Activated CD4-positive, alpha-beta T cell treated with anti-CD3 and anti-CD28 coated beads, Interleukin-2, amount 50 U/mL, for 4 hours (primary cell): ENCODE data around the gene SIRT5.

Source experiments
- DNase-seq, 2 experiments: peaks; one replicate each; pipeline ENCODE4 v3.0.0-alpha.2; 2020

SIRT5 gene

GRCh38 chr6:13574571-13575376, at the start of gene SIRT5:
TSS of gene SIRT5 (plus strand) at chr6:13574601. CDS start at chr6:13584111, 9,510 bp downstream.
- peak; percentile 51 to 53 for DNase-seq

DNA sequence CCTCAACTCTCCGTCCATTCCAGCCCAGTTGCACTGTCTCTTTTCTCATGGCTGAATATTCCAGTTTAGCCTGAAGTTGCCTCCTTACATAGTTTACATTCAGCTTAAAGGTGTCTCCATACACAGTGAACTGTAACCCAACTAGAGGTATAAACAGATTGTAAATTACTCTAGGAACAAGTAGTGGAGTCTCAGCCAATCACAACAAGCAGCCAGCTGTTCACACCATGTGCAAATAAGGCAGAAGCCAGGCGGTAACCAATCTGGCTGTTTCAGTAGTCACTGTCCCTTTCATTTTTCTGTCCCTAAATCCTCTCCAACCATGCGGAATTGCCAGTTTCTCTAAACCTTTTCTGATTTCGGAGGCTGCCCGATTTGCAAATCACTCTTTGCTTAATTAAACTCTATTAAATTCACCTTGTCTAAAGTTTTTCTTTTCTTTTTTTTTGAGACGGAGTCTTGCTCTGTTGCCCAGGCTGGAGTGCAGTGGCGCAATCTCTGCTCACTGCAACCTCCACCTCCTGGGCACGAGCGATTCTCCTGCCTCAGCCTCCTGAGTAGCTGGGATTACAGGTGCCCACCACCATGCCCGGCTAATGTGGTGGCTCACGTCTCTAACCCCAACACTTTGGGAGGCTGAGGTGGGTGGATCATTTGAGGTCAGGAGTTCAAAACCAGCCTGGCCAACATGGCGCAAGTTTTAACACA, 49.4 kb upstream of the SIRT5 start:
- no peak for DNase-seq

DNA sequence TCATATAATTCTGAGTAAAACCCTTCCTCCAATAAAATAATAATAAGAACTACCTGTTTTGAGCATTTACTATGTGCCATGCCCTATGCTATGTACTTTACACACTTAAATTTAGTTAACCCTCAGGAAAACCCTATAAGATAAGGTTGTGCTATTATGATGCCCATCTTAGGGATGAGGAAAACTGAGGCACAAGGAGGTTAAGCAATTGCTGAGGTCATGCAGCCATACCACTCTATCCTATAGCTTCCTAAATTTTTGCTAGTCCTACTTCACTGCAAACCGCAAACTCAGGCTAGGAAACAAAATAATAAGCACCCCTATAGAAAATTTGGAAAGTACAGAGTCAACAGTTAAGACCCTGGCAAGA, 48.1 kb upstream of the SIRT5 start:
- DNase-seq: no peak

DNA sequence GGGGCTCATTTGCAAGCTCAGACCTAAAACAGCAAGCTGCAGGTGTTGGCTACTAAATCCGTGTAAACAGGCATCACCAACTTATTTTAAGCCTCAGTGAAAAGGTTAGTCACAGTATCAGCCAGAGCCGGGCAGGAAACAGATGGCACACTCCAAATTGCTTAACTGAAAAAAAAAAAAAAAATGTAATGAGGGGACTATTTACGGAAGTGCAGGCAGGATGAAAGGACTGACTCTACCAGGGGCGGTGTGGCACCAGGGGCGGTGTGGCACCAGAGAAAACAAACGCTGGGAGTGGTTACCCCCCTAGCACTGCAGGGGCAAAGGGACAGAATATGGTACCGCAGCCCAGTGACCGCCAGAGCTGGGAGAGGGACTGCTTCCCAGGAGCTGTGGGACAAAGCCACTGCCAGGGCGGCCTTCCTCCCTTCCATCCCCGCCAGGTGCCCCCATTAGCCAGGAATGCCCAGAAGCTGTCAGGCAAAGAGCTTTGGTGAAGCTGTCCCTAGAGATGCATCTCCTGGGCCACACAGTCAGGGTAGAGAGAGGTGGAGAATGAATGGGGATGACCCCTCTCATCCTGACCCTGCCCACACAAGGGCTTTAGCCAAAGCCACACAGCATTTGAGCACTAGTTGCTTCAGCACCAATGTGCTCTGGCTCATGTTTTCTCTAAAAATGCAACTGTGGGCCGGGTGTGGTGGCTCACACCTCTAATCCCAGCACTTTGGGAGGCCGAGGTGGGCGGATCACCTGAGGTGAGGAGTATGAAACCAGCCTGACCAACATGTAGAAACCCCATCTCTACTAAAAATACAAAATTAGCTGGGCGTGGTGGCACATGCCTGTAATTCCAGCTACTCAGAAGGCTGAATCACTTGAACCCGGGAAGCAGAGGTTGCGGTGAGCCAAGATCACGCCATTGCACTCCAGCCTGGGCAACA, 47.4 kb upstream of the SIRT5 start:
- no peak for DNase-seq

- DNase-seq: no peak
These were observed 46.7 kb upstream of the SIRT5 start for GRCh38 chr6:13527671-13528056.

DNA sequence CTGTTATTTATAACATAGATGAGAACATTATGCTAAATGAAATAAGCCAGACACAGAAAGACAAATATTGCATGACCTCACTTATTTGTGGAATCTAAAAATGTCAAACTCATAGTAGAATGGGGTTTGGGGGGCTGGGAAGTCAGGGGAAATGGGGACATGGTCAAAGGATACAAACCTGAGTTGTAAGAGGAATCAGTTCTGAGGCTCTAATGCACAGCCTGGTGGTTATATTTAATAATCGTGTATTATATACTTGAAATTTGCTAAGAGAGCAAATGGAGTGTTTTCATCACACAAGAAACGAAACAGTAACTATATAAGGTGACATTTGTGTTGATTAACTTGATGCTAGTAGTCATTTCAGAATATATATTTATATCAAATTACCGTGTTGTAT, 46.2 kb upstream of the SIRT5 start:
- no peak for DNase-seq

GRCh38 chr6:13528777-13529343, 45.5 kb upstream of the SIRT5 start:
- DNase-seq: no peak

GRCh38 chr6:13531956-13532355, 42.4 kb upstream of the SIRT5 start:
- no peak for DNase-seq

GRCh38 chr6:13534536-13534935, 39.9 kb upstream of the SIRT5 start:
- DNase-seq: no peak

DNA sequence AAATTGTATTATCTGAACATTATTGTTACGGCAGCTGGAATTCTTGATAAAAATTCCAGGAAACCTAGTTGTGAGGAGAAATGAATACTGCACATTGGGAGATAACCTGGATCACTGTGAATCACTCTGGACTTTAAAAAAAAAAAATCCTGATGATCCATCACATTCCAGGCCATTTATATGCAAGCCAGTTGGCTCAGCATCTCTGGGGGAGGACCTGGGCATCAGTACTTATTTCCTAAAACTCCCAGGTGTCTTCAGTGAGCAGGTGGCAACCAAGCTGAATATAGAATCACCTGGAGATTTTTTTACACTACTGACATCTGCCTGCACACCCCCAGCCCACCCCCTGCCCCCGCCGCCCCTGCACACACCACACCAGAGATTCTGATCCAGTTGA, 39.1 kb upstream of the SIRT5 start:
- DNase-seq: no peak

- DNase-seq: no peak
These were observed 37.4 kb upstream of the SIRT5 start for GRCh38 chr6:13536796-13537526.

- no peak for DNase-seq
These were observed 36.9 kb upstream of the SIRT5 start for GRCh38 chr6:13537527-13537897.

DNA sequence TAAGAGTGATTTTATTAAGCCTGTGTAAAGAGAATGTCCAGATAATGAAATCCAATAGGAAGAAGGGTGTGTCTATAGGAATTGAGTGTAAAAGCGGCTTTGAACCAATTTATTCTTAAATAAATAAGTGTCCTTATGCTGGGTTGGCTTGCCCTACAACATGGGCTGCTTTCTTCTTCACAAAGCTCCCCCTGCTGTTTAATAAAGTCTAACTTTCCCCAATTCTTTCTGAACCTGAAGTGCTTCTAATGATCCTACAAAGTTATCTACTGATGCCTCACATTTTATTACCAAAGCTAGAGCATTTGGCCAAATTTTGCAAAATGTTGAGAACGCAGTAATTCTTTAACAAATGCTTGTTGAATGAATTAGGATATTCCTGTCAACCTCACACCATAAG, 36.3 kb upstream of the SIRT5 start:
- no peak for DNase-seq

DNA sequence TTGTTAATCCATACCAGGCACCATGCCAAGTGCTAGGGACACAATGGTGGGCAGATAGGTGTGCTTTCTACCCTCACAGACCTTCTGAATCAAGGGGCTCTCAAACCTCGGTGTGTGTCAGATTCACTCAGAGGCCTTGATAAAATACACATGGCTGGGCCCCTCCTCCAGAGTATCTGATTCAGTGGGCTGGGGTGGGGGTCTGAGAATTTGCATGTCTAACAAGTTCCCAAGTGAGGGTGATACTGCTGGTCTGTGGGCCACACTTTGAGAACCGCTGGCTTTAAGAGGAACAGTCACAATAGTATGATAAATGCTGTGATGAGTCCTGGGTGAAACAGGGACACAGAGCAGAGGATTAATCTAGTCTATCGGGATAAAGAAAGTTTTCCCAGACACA, 35.8 kb upstream of the SIRT5 start:
- DNase-seq: no peak

- no peak for DNase-seq
These were observed 34.8 kb upstream of the SIRT5 start for GRCh38 chr6:13539572-13539971.

GRCh38 chr6:13541496-13541895, 32.9 kb upstream of the SIRT5 start:
- no peak for DNase-seq

DNA sequence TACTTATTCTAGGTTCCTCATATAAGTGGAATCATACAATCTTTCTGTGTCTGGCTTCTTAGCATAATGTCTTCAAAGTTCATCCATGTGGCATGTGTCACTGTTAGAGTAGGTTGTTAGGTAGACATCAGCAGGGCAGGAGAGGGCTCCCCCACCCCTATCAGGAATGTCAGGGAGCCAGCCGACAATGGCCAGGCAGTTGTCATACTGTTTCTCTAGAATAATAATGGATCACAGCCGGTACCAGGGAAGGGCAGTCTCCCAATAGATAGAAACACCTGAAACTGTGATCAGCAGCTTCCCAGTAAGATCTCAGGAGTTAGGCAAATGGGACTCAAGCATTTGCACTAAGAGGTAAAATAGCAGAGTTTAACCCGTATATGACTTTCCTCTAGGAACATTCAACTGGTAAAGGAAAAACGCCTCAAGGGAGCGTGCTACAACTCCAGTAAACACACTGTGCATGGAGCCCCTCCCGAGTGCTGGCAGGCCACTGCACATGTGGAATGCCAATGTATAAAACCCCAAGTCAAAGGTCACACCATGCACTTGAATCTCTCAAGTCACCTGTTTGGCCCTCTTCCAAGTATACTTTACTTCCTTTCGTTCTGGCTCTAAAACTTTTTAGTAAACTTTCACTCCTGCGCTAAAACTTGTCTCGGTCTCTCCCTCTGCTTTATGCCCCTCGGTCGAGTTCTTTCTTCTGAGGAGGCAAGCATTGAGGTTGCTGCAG, 29.8 kb upstream of the SIRT5 start:
- no peak for DNase-seq

- no peak for DNase-seq
These were observed 28.5 kb upstream of the SIRT5 start for GRCh38 chr6:13545885-13546284.

GRCh38 chr6:13548500-13549210, 25.7 kb upstream of the SIRT5 start:
- DNase-seq: no peak

DNA sequence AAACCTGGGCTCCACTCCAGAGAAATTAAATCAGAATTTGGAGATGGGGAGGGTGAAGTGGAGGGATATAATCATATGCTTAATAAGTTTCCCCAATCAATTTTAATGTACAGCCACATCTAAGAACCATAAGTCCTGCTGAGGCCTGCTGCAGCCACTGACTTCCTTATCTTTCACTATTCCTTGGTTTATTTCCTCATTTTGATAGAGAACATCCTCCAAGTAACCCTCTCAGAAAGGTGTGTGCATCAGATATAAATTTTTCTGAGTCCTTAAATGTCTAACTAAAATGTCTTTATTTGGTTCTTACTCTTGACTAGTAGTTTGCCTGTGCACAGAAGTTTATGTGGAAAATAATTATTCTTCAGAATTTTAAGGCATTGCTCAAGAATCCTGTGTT, 23.7 kb upstream of the SIRT5 start:
- DNase-seq: no peak

GRCh38 chr6:13553646-13554045, 20.8 kb upstream of the SIRT5 start:
- no peak for DNase-seq
